Natural killer cell (primary cell): ENCODE results near the gene CD1C. TPM values are rescaled to one million over a fixed set of nuclear protein-coding genes. Genes with fewer than 3 reads are reported as not detected.
"Not testable (repeated sequence)": the region's sequence is repeated elsewhere in the genome, so short reads cannot be mapped to it uniquely, and the experiment has no call there.

Source experiments
- ATAC-seq, 3 donors: fragments of 150-1000 bp in 2 of 3; fragments of 200-7000 bp in 1 of 3; cut with Tn5 transposase; 1 replicate in 1 of 3; 2 replicates in 2 of 3; pipeline ENCODE4 v1.10.0; 2021; ENCODE audit warnings: mild to moderate bottlenecking in 2 of 3, moderate library complexity in 2 of 3
- DNase-seq, 2 donors: peaks; one replicate each; pipeline versions ENCODE4 v3.0.0 to v3.0.0-alpha.2; 2013 to 2021; ENCODE audit warnings: mixed read lengths in 1 of 2
- H3K27ac ChIP-seq: one replicate; pipeline ENCODE4 v1.5.1; 2013; ENCODE audit warnings: mild to moderate bottlenecking, low read length
- H3K27me3 ChIP-seq: one replicate; pipeline ENCODE4 v1.6.1; 2013; ENCODE audit warnings: low read length; ENCODE audit not compliant: control insufficient read depth, insufficient read depth
- H3K36me3 ChIP-seq: one replicate; pipeline ENCODE4 v1.6.1; 2013; ENCODE audit warnings: low read length; ENCODE audit not compliant: control insufficient read depth, insufficient read depth
- H3K4me1 ChIP-seq: one replicate; pipeline ENCODE4 v1.6.1; 2013; ENCODE audit warnings: low read length; ENCODE audit not compliant: control insufficient read depth, insufficient read depth
- H3K4me3 ChIP-seq: one replicate; pipeline ENCODE4 v1.5.1; 2013; ENCODE audit warnings: low read length
- H3K9me3 ChIP-seq: one replicate; pipeline ENCODE4 v1.6.1; 2013; ENCODE audit warnings: low read length; ENCODE audit not compliant: control insufficient read depth, insufficient read depth
- H3K27ac Mint-ChIP-seq, 2 donors: one replicate each; pipeline ENCODE4 v1.8.0; 2022; ENCODE audit warnings: mild to moderate bottlenecking in 2 of 2, mixed read lengths in 2 of 2, moderate library complexity in 1 of 2
- H3K27me3 Mint-ChIP-seq, 2 donors: one replicate each; pipeline ENCODE4 v1.8.0; 2022; ENCODE audit warnings: low read depth in 2 of 2, mixed read lengths in 2 of 2
- H3K36me3 Mint-ChIP-seq: one replicate; pipeline ENCODE4 v1.8.0; 2022; ENCODE audit warnings: mixed read lengths
- H3K4me1 Mint-ChIP-seq, 2 donors: one replicate each; pipeline ENCODE4 v1.8.0; 2022; ENCODE audit warnings: mixed read lengths in 2 of 2
- H3K4me3 Mint-ChIP-seq: one replicate; pipeline ENCODE4 v1.8.0; 2022; ENCODE audit warnings: mild to moderate bottlenecking, moderate library complexity, mixed read lengths
- H3K9me3 Mint-ChIP-seq, 2 donors: one replicate each; pipeline ENCODE4 v1.8.0; 2022; ENCODE audit warnings: mixed read lengths in 2 of 2
- WGBS: methylation state at CpG from one replicate; pipeline ENCODE4 v1.1.7; 2013; ENCODE audit warnings: missing lambda C conversion rate; ENCODE audit not compliant: insufficient coverage; 5-methylcytosine and 5-hydroxymethylcytosine counted together
- intact Hi-C: fragments of 100-400 bp; cut with micrococcal nuclease; formaldehyde crosslinking; loops from one replicate; pipeline ENCODE4 v1.14.2; 2022
- total RNA-seq, 4 donors: library from RNA; stranded (reverse); fragments of 120-200 nt in 1 of 4; gene quantifications; one replicate each; pipeline versions ENCODE4 v1.2.3 to v1.2.4, GENCODE V29; 2013 to 2022
- TF ChIP-seq, protein P1 (sequence below): fragments of 200-600 bp; IDR thresholded peaks from one replicate; pipeline ENCODE4 v1.8.0; 2022; ENCODE audit warnings: antibody characterized with exemption

Gene CD1C
- total RNA-seq, 3 donors from 2014 or later (not counting 1 experiment from before 2014, with no cell fraction given) = 1.2 to 4.6 TPM; not detected in 1

DNA sequence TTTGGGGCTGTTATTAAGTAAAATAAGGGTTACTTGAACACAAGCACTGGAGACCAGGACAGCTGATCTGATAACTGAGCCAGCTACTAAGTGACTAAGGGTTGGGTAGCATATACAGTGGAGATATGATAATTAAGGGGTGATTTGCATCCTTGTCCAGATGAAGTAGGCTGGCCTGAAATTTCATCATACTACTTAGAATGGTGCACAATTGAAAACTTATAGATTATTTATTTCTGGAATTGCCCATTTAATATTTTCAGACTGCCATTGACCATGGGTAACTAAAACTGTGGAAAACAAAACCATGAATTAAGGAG, 45.5 kb downstream of the CD1C start:
- Mint-ChIP-seq H3K27me3 (peaks cover 5 to 8% of the 10 kb centered on the region in 2 donors), H3K9me3 (no peaks in the 10 kb centered on the region), H3K27ac (no peak overlapping the region), H3K4me1 (peaks cover 13 to 15% of the 10 kb centered on the region in 2 donors), H3K4me3 (no peak overlapping the region), H3K36me3 (no peaks in the 10 kb centered on the region)
- Histone ChIP-seq H3K4me1 (no peaks in the 10 kb centered on the region), H3K27ac (no peak overlapping the region), H3K36me3 (no peaks in the 10 kb centered on the region), H3K4me3 (no peak overlapping the region), H3K27me3 (no peaks in the 10 kb centered on the region), H3K9me3 (no peaks in the 10 kb centered on the region)
- TF ChIP-seq, protein P1, sequence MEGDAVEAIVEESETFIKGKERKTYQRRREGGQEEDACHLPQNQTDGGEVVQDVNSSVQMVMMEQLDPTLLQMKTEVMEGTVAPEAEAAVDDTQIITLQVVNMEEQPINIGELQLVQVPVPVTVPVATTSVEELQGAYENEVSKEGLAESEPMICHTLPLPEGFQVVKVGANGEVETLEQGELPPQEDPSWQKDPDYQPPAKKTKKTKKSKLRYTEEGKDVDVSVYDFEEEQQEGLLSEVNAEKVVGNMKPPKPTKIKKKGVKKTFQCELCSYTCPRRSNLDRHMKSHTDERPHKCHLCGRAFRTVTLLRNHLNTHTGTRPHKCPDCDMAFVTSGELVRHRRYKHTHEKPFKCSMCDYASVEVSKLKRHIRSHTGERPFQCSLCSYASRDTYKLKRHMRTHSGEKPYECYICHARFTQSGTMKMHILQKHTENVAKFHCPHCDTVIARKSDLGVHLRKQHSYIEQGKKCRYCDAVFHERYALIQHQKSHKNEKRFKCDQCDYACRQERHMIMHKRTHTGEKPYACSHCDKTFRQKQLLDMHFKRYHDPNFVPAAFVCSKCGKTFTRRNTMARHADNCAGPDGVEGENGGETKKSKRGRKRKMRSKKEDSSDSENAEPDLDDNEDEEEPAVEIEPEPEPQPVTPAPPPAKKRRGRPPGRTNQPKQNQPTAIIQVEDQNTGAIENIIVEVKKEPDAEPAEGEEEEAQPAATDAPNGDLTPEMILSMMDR = no peak
- ATAC-seq (no peak), DNase-seq (no peak)
- intact Hi-C loops = no loop called here

DNA sequence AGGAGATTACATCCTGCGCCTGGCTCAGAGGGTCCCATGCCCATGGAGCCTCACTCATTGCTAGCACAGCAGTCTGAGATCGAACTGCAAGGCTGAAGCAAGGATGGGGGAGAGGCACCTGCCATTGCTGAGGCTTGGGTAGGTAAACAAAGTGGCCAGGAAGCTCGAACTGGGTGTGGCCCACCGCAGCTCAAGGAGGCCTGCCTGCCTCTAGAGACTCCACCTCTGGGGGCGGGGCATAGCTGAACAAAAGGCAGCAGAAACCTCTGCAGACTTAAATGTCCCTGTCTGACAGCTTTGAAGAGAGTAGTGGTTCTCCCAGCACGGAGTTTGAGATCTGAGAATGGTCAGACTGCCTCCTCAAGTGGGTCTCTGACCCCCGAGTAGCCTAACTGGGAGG, 46.7 kb downstream of the CD1C start:
- H3K36me3 ChIP-seq, H3K4me3 ChIP-seq, ATAC-seq, H3K4me3 Mint-ChIP-seq, H3K27me3 Mint-ChIP-seq, DNase-seq, H3K27ac Mint-ChIP-seq, H3K27ac ChIP-seq, H3K27me3 ChIP-seq, H3K36me3 Mint-ChIP-seq, H3K9me3 Mint-ChIP-seq, H3K4me1 ChIP-seq, H3K9me3 ChIP-seq, intact Hi-C loops: not testable (repeated sequence)
- WGBS = 77% methylated on average over 7 of the region's 7 CpGs
- H3K4me1 Mint-ChIP-seq = peaks cover 13 to 15% of the 10 kb centered on the region in 2 donors

Other genes with a start within 250 kb of the CD1C start
- 1 to 10 TPM in 1 of 3 donors, under 1 TPM in 2; 0.48 to 1.5 (median 0.52) TPM for gene CD1D, start 109.0 kb upstream of the CD1C start, total RNA-seq
- gene CD1A, start 35.5 kb upstream of the CD1C start, total RNA-seq = not detected
- gene CD1B, start 41.6 kb downstream of the CD1C start, total RNA-seq = not detected
- gene CD1E, start 64.0 kb downstream of the CD1C start, total RNA-seq = under 1 TPM in 1 of 3 donors, not detected in 2; 0.73 TPM
- not detected for gene OR10T2, start 109.5 kb downstream of the CD1C start, total RNA-seq
- gene OR10K2, start 136.3 kb downstream of the CD1C start, total RNA-seq = not detected
- not detected for gene OR10K1, start 171.9 kb downstream of the CD1C start, total RNA-seq
- not detected for gene OR10R2, start 182.3 kb downstream of the CD1C start, total RNA-seq